ENCODE results near the gene ITGA2.
A peak's percentile ranks its signal among the peaks of the same experiment; 100 is the strongest.
"Not testable (repeated sequence)": the region's sequence is repeated elsewhere in the genome, so short reads cannot be mapped to it uniquely, and the experiment has no call there.

ITGA2 gene

GRCh38 chr5:52989025-52989780 is at the start of gene ITGA2:
ITGA2 (plus strand) TSS chr5:52989352; CDS start chr5:52989469, 117 bp downstream.
- peak; percentile 16 to 30 for DNase-seq

- no peak for DNase-seq
Measured at GRCh38 chr5:52943285-52943684, 45.9 kb upstream of the ITGA2 start.

GRCh38 chr5:52943808-52944207 is 45.3 kb upstream of the ITGA2 start:
- no peak for DNase-seq

GRCh38 chr5:52945040-52945439 is 44.1 kb upstream of the ITGA2 start:
- DNase-seq = no peak

GRCh38 chr5:52947208-52947607 is 41.9 kb upstream of the ITGA2 start:
- DNase-seq = peak in 1 of 2 experiments; percentile 38

GRCh38 chr5:52947851-52948250 is 41.3 kb upstream of the ITGA2 start:
- no peak for DNase-seq

GRCh38 chr5:52948418-52949076 is 40.6 kb upstream of the ITGA2 start:
- peak; percentile 44 to 52 for DNase-seq

- no peak for DNase-seq
Measured at GRCh38 chr5:52950686-52951085, 38.5 kb upstream of the ITGA2 start.

GRCh38 chr5:52952483-52952882 is 36.7 kb upstream of the ITGA2 start:
- no peak for DNase-seq

- DNase-seq = no peak
Measured at GRCh38 chr5:52956014-52956413, 33.1 kb upstream of the ITGA2 start.

- DNase-seq = no peak
Measured at GRCh38 chr5:52956915-52957747, 32.0 kb upstream of the ITGA2 start.

- DNase-seq = peak in 1 of 2 experiments; percentile 18
Measured at GRCh38 chr5:52961274-52961681, 27.9 kb upstream of the ITGA2 start.

- DNase-seq = no peak
Measured at GRCh38 chr5:52963636-52964035, 25.5 kb upstream of the ITGA2 start.

- no peak for DNase-seq
Measured at GRCh38 chr5:52964138-52964537, 25.0 kb upstream of the ITGA2 start.

- DNase-seq = not testable (repeated sequence)
Measured at GRCh38 chr5:52976157-52976556, 13.0 kb upstream of the ITGA2 start.

- DNase-seq = no peak
Measured at GRCh38 chr5:52977264-52977897, 11.8 kb upstream of the ITGA2 start.

- DNase-seq = no peak
Measured at GRCh38 chr5:52981507-52981906, 7.6 kb upstream of the ITGA2 start.

GRCh38 chr5:52983731-52984636 is 5.2 kb upstream of the ITGA2 start:
- no peak for DNase-seq

- no peak for DNase-seq
Measured at GRCh38 chr5:52985306-52985705, 3.8 kb upstream of the ITGA2 start.

GRCh38 chr5:52987711-52988331 is 1.3 kb upstream of the ITGA2 start:
- DNase-seq = no peak

GRCh38 chr5:52988335-52989024 is 672 bp upstream of the ITGA2 start:
- no peak for DNase-seq

All from NCI-H2081 (cell line).